Measurements from ENCODE around the gene TMEM167B. TPM values are rescaled to one million over a fixed set of nuclear protein-coding genes. Genes with fewer than 3 reads are reported as not detected.

Gene TMEM167B
- polyA plus RNA-seq, 1 of the 3 experiments (the other 2 are of a cell fraction): 12.7 TPM

GRCh38 chr1:109089242-109090015, 1.1 kb upstream of the TMEM167B start:
- peaks cover 24% of the 10 kb centered on the region for H3F3A ChIP-seq (replicated peaks; ENCODE audit: insufficient read depth)
- no peaks in the 10 kb centered on the region for H3K9me3 ChIP-seq
- no peaks in the 10 kb centered on the region for H3K9me2 ChIP-seq
- WGBS (ENCODE audit: low lambda C conversion rate): 86% methylated on average over 31 of the region's 31 CpGs
- CTCF ChIA-PET: interaction anchor here (0.9 to 1.9 kb wide), 2 partner anchors 10 to 23 kb away, joined by 5 to 13 read pairs; a partner anchor contains a TSS
- peak overlapping the region in 1 of 2 experiments; percentile 98; a peak in 2 of 4 replicates for H3K4me3 ChIP-seq (ENCODE audit: low read depth in 2 of 2, low read length in 1 of 2)
- peaks cover 4 to 5% of the 10 kb centered on the region in 2 experiments; a peak in 2 of 4 replicates for H3K4me1 ChIP-seq (ENCODE audit: control insufficient read depth in 1 of 2, insufficient read depth in 2 of 2, low read depth in 1 of 2, low read length in 1 of 2)
- peak overlapping the region; percentile 91 for H3K4me2 ChIP-seq
- H2AFZ ChIP-seq (ENCODE audit: low read depth): peak overlapping the region; percentile 98; the same call in 1 of the 2 replicates
- peak; percentile 58 for TF ChIP-seq CTCF (IDR thresholded peaks at IDR 0.05)
- TF ChIP-seq ELF1 (IDR thresholded peaks at IDR 0.05): no peak
- 0 out of 2 replicates have a peak, but pooled peaks have one; percentile 8 for TF ChIP-seq RAD21 (IDR thresholded peaks at IDR 0.05; ENCODE audit: low read length)
- H3K27ac ChIP-seq (ENCODE audit: low read depth in 2 of 2, low read length in 1 of 2): no peak overlapping the region
- no peaks in the 10 kb centered on the region for H3K27me3 ChIP-seq (ENCODE audit: insufficient read depth)
- POLR2A ChIA-PET: interaction anchor here (0.9 to 1.8 kb wide), 3 partner anchors 10 to 16 kb away, joined by 4 to 8 read pairs (median 5); partner anchors contain the start of gene TAF13
- H3K9ac ChIP-seq: no peak overlapping the region
- peaks cover 38% of the 10 kb centered on the region for H3K79me2 ChIP-seq (ENCODE audit: insufficient read depth)
- peaks cover 5 to 12% of the 10 kb centered on the region in 2 experiments for H3K36me3 ChIP-seq (replicated peaks in 1 of 2; ENCODE audit: control insufficient read depth in 1 of 2, insufficient read depth in 2 of 2, low read length in 1 of 2)
- DNase-seq: peak; percentile 55
- no peaks in the 10 kb centered on the region; the same call in 1 of the 2 replicates for H4K20me1 ChIP-seq (ENCODE audit: insufficient read depth)

DNA sequence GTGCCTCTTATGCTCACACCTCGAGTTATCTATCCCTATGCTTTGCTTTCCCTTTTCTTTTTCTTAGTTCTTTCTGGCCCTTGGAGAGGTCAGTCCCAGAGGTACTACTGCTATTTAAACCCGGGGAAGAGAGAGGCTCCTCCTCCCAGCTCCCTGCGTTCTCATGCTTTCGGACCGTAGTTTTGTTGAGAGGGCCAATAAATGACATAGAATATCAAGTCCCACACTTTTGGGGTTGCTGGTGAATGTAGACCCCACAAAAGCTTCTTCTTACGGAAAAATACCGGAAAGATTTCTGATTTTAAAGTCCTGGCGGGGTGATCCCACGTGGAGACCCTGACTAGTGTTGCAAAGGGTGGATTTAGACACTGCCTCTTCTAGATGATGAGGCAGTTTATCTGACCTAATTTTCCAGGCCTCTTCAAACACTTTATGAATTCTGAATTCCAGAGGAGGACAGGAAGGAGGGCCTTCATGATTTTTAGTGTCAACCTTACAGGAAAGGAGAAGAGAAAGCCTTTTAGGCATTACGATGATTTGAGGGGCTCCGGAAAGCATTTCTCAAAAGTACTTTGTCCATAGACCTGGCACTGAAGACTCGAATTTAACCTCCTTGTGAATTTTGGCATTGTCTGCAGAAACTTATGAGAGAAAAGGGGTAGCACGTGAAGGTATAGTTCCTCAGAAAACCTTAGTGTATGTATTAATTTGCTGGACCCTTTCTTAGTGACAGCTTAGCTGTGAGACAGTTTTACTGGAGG, 694 bp downstream of the TMEM167B start:
- ChIA-PET POLR2A (interaction anchor here (1.8 to 2.2 kb wide), 2 partner anchors 9 to 15 kb away, joined by 8 to 29 read pairs; partner anchors contain the start of gene TAF13), CTCF (interaction anchor here (0.8 to 2.6 kb wide), 6 partner anchors 9 to 187 kb away, joined by 3 to 20 read pairs (median 4); partner anchors contain the start of gene TAF13)
- H3K4me2 ChIP-seq: peak overlapping the region; percentile 91
- no peaks in the 10 kb centered on the region for H3K9me2 ChIP-seq
- H3K27me3 ChIP-seq (ENCODE audit: insufficient read depth): no peaks in the 10 kb centered on the region
- peak overlapping the region; percentile 92 for H3K9ac ChIP-seq
- no peaks in the 10 kb centered on the region for H3K9me3 ChIP-seq
- peaks cover 24% of the 10 kb centered on the region for H3F3A ChIP-seq (replicated peaks; ENCODE audit: insufficient read depth)
- TF ChIP-seq MEF2A (IDR thresholded peaks at IDR 0.05; ENCODE audit: borderline replicate concordance, low read depth) (no peak), EP300 (IDR thresholded peaks at IDR 0.05; ENCODE audit: borderline replicate concordance in 1 of 2, low read depth in 1 of 2, low read length in 1 of 2) (no peak), PBX3 (IDR thresholded peaks at IDR 0.05) (no peak), GABPA (IDR thresholded peaks at IDR 0.05; ENCODE audit: low read depth) (no peak), YY1 (IDR thresholded peaks at IDR 0.05; ENCODE audit: low read depth) (no peak), SMC3 (IDR thresholded peaks at IDR 0.05; ENCODE audit: low read depth, low read length) (no peak), TAF1 (IDR thresholded peaks at IDR 0.05; ENCODE audit: borderline replicate concordance, low read depth, low read length) (no peak), JUND (IDR thresholded peaks at IDR 0.05) (no peak), NRF1 (IDR thresholded peaks at IDR 0.05; ENCODE audit: low read depth, low read length) (no peak), NFIC (IDR thresholded peaks at IDR 0.05; ENCODE audit: borderline replicate concordance) (no peak), GATA2 (CRISPR knock-in tag; IDR thresholded peaks at IDR 0.05) (no peak), MXI1 (IDR thresholded peaks at IDR 0.05; ENCODE audit: low read depth, low read length) (peak; percentile 58; the same call in 1 of the 2 replicates)
- TF ChIP-seq, protein P1, sequence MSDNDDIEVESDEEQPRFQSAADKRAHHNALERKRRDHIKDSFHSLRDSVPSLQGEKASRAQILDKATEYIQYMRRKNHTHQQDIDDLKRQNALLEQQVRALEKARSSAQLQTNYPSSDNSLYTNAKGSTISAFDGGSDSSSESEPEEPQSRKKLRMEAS (IDR thresholded peaks at IDR 0.05; ENCODE audit: low read depth): peak; percentile 66; the same call in 1 of the 2 replicates
- peaks cover 48% of the 10 kb centered on the region for H3K79me2 ChIP-seq (ENCODE audit: insufficient read depth)
- 5% methylated on average over 13 of the region's 13 CpGs for WGBS (ENCODE audit: low lambda C conversion rate)
- no peaks in the 10 kb centered on the region; the same call in 1 of the 2 replicates for H4K20me1 ChIP-seq (ENCODE audit: insufficient read depth)
- DNase-seq: peak; percentile 67
- H3K27ac ChIP-seq (ENCODE audit: low read depth in 2 of 2, low read length in 1 of 2): peak overlapping the region; percentile 93 to 95
- H2AFZ ChIP-seq (ENCODE audit: low read depth): peak overlapping the region; percentile 98
- H3K4me3 ChIP-seq (ENCODE audit: low read depth in 2 of 2, low read length in 1 of 2): peak overlapping the region; percentile 77 to 98
- H3K36me3 ChIP-seq (replicated peaks in 1 of 2; ENCODE audit: control insufficient read depth in 1 of 2, insufficient read depth in 2 of 2, low read length in 1 of 2): peaks cover 12 to 21% of the 10 kb centered on the region in 2 experiments
- peaks cover 4 to 5% of the 10 kb centered on the region in 2 experiments; a peak in 2 of 4 replicates for H3K4me1 ChIP-seq (ENCODE audit: control insufficient read depth in 1 of 2, insufficient read depth in 2 of 2, low read depth in 1 of 2, low read length in 1 of 2)

Measured in SK-N-SH (cell line).